GM21786 (cell line): Measurements from ENCODE around the gene PRPSAP2.
"Not testable (repeated sequence)": the region's sequence is repeated elsewhere in the genome, so short reads cannot be mapped to it uniquely, and the experiment has no call there.

Source experiments
- ATAC-seq: cut with Tn5 transposase; IDR thresholded peaks from one replicate; pipeline ENCODE4 v1.9.1; 2021; ENCODE audit not compliant: unreplicated experiment

PRPSAP2 gene

GRCh38 chr17:18857864-18858566 lies at the start of gene PRPSAP2:
TSS of gene PRPSAP2 (plus strand) at chr17:18858131. CDS start at chr17:18865834, 7,703 bp downstream.
- peak; percentile 57 for ATAC-seq

GRCh38 chr17:18815924-18816323 lies 42.0 kb upstream of the PRPSAP2 start:
- not testable (repeated sequence) for ATAC-seq

- ATAC-seq: not testable (repeated sequence)
Observed at GRCh38 chr17:18816489-18817371, 41.2 kb upstream of the PRPSAP2 start.

GRCh38 chr17:18821430-18821829 lies 36.5 kb upstream of the PRPSAP2 start:
- not testable (repeated sequence) for ATAC-seq

GRCh38 chr17:18827613-18828012 lies 30.3 kb upstream of the PRPSAP2 start:
- ATAC-seq: not testable (repeated sequence)

- ATAC-seq: no peak
Observed at GRCh38 chr17:18848501-18848900, 9.4 kb upstream of the PRPSAP2 start.

- ATAC-seq: no peak
Observed at GRCh38 chr17:18850679-18851078, 7.3 kb upstream of the PRPSAP2 start.

GRCh38 chr17:18851201-18851600 lies 6.7 kb upstream of the PRPSAP2 start:
- no peak for ATAC-seq

GRCh38 chr17:18854956-18855355 lies 3.0 kb upstream of the PRPSAP2 start:
- ATAC-seq: no peak

GRCh38 chr17:18855831-18856569 lies 1.9 kb upstream of the PRPSAP2 start:
- peak; percentile 63 for ATAC-seq

GRCh38 chr17:18856570-18856915 lies 1.4 kb upstream of the PRPSAP2 start:
- no peak for ATAC-seq

- ATAC-seq: no peak
Observed at GRCh38 chr17:18858567-18859245, 775 bp downstream of the PRPSAP2 start.

GRCh38 chr17:18859256-18859655 lies 1.3 kb downstream of the PRPSAP2 start:
- ATAC-seq: no peak

GRCh38 chr17:18860161-18860972 lies 2.4 kb downstream of the PRPSAP2 start:
- peak; percentile 41 for ATAC-seq

GRCh38 chr17:18862011-18862410 lies 4.1 kb downstream of the PRPSAP2 start:
- ATAC-seq: no peak

- not testable (repeated sequence) for ATAC-seq
Observed at GRCh38 chr17:18864996-18865395, 7.1 kb downstream of the PRPSAP2 start.

GRCh38 chr17:18866866-18867813 lies 9.2 kb downstream of the PRPSAP2 start:
- ATAC-seq: no peak

- ATAC-seq: no peak
Observed at GRCh38 chr17:18877104-18877645, 19.2 kb downstream of the PRPSAP2 start.
